Inflammatory macrophage (primary cell): Measurements from ENCODE around the gene PSMD5.

Experiments used
- DNase-seq, 2 donors: peaks; one replicate each; pipeline ENCODE4 v3.0.0-alpha.2; 2020 to 2022

Gene PSMD5

GRCh38 chr9:120874226-120875194, 31.8 kb upstream of the PSMD5 start:
- DNase-seq, result no peak

- no peak for DNase-seq
Observed at GRCh38 chr9:120873512-120873911, 30.8 kb upstream of the PSMD5 start.

- no peak for DNase-seq
Observed at GRCh38 chr9:120872791-120873502, 30.2 kb upstream of the PSMD5 start.

- DNase-seq, result peak in 1 of 2 donors; percentile 23
Observed at GRCh38 chr9:120870206-120870605, 27.5 kb upstream of the PSMD5 start.

- no peak for DNase-seq
Observed at GRCh38 chr9:120869726-120870125, 27.0 kb upstream of the PSMD5 start.

- no peak for DNase-seq
Observed at GRCh38 chr9:120869360-120869687, 26.6 kb upstream of the PSMD5 start.

- DNase-seq, result peak; percentile 96 to 98
Observed at GRCh38 chr9:120868676-120869359, 26.1 kb upstream of the PSMD5 start.

GRCh38 chr9:120868339-120868675, 25.6 kb upstream of the PSMD5 start:
- DNase-seq, result no peak

GRCh38 chr9:120867676-120868338, 25.1 kb upstream of the PSMD5 start:
- DNase-seq, result no peak

GRCh38 chr9:120866651-120867050, 23.9 kb upstream of the PSMD5 start:
- no peak for DNase-seq

- DNase-seq, result no peak
Observed at GRCh38 chr9:120865809-120866208, 23.1 kb upstream of the PSMD5 start.

- DNase-seq, result no peak
Observed at GRCh38 chr9:120865176-120865575, 22.5 kb upstream of the PSMD5 start.

- no peak for DNase-seq
Observed at GRCh38 chr9:120864719-120865118, 22.0 kb upstream of the PSMD5 start.

GRCh38 chr9:120863833-120864232, 21.1 kb upstream of the PSMD5 start:
- no peak for DNase-seq

- DNase-seq, result peak; percentile 49 to 78
Observed at GRCh38 chr9:120862452-120862851, 19.7 kb upstream of the PSMD5 start.

- no peak for DNase-seq
Observed at GRCh38 chr9:120861935-120862334, 19.2 kb upstream of the PSMD5 start.

- DNase-seq, result no peak
Observed at GRCh38 chr9:120860083-120860482, 17.4 kb upstream of the PSMD5 start.

GRCh38 chr9:120859361-120859760, 16.6 kb upstream of the PSMD5 start:
- DNase-seq, result no peak

GRCh38 chr9:120857902-120858301, 15.2 kb upstream of the PSMD5 start:
- no peak for DNase-seq

- no peak for DNase-seq
Observed at GRCh38 chr9:120857481-120857880, 14.8 kb upstream of the PSMD5 start.

GRCh38 chr9:120856700-120857099, 14.0 kb upstream of the PSMD5 start:
- no peak for DNase-seq

GRCh38 chr9:120855827-120856670, 13.3 kb upstream of the PSMD5 start:
- DNase-seq, result no peak
